Spleen (tissue), 11 donors: Measurements from ENCODE around the gene PNCK. TPM values are rescaled to one million over a fixed set of nuclear protein-coding genes. Genes with fewer than 3 reads are reported as not detected.
A peak's percentile ranks its signal among the peaks of the same experiment; 100 is the strongest.

ENCODE experiments used
- DNase-seq: peaks from one replicate; pipeline ENCODE4 v3.0.0-alpha.2; 2020
- H3K27ac ChIP-seq, 8 donors: fragments of 200-600 bp; sonication (generic) in 7 of 8; 1 replicate in 4 of 8; 2 replicates in 4 of 8; pipeline versions ENCODE4 v1.5.0 to v1.8.0; 2016 to 2021; ENCODE audit warnings: inconsistent platforms in 4 of 8, mild to moderate bottlenecking in 4 of 8, moderate library complexity in 1 of 8
- H3K27me3 ChIP-seq, 7 donors: fragments of 200-600 bp; sonication (generic) in 6 of 7; replicated peaks in 1 of 7; 1 replicate in 4 of 7; 2 replicates in 3 of 7; pipeline versions ENCODE4 v1.5.0 to v1.8.0; 2016 to 2021; ENCODE audit warnings: inconsistent platforms in 3 of 7, mild to moderate bottlenecking in 1 of 7
- H3K36me3 ChIP-seq, 6 donors: fragments of 200-600 bp; sonication (generic) in 5 of 6; 1 replicate in 4 of 6; 2 replicates in 2 of 6; pipeline versions ENCODE4 v1.5.0 to v1.8.0; 2016 to 2021; ENCODE audit warnings: inconsistent platforms in 2 of 6
- H3K4me1 ChIP-seq, 6 donors: fragments of 200-600 bp; sonication (generic) in 5 of 6; 1 replicate in 3 of 6; 2 replicates in 3 of 6; pipeline versions ENCODE4 v1.5.0 to v1.8.0; 2016 to 2021; ENCODE audit warnings: inconsistent platforms in 3 of 6
- H3K4me3 ChIP-seq, 8 donors: fragments of 200-600 bp; sonication (generic) in 7 of 8; 1 replicate in 4 of 8; 2 replicates in 4 of 8; pipeline versions ENCODE4 v1.5.0 to v1.8.0; 2016 to 2021; ENCODE audit warnings: inconsistent platforms in 4 of 8, mild to moderate bottlenecking in 4 of 8, moderate library complexity in 2 of 8
- H3K9me3 ChIP-seq, 8 donors: fragments of 200-600 bp; sonication (generic) in 7 of 8; 1 replicate in 4 of 8; 2 replicates in 4 of 8; pipeline versions ENCODE4 v1.5.0 to v1.8.0; 2016 to 2021; ENCODE audit warnings: inconsistent platforms in 4 of 8
- CTCF ChIP-seq, 11 experiments: fragments of 200-600 bp in 7 of 11; fragments of 450-650 bp in 4 of 11; sonication (generic) in 4 of 11; IDR thresholded peaks in 8 of 11; conservative IDR thresholded peaks in 3 of 11; 1 replicate in 7 of 11; 2 replicates in 4 of 11; pipeline versions ENCODE4 v1.4.0 to v1.8.0; 2016 to 2021; ENCODE audit warnings: antibody characterized with exemption in 11 of 11, inconsistent platforms in 4 of 11, mild to moderate bottlenecking in 1 of 11
- POLR2A ChIP-seq, 3 donors: fragments of 450-650 bp; IDR thresholded peaks; one replicate each; pipeline ENCODE4 v1.5.1; 2017; ENCODE audit warnings: antibody characterized with exemption in 3 of 3, mild to moderate bottlenecking in 1 of 3
- POLR2AphosphoS5 ChIP-seq, 3 donors: sonication (generic); formaldehyde crosslinking; IDR thresholded peaks; one replicate each; pipeline ENCODE4 v1.5.1; 2017; ENCODE audit warnings: antibody characterized with exemption in 3 of 3
- WGBS, 5 donors: extraction: QIAGEN DNeasy Blood & Tissue Kit in 3 of 5; methylation state at CpG; one replicate each; pipeline versions ENCODE4 v1.1.5 to v1.1.7; 2013 to 2018; 5-methylcytosine and 5-hydroxymethylcytosine counted together
- intact Hi-C: fragments of 100-400 bp; cut with DNase I; formaldehyde crosslinking; loops from one replicate; pipeline ENCODE4 v1.15.0; 2023; ENCODE audit warnings: low total_unique reads
- polyA plus RNA-seq, 3 donors: library from polyadenylated mRNA; stranded (reverse); fragments of 200-250 nt; gene quantifications; one replicate each; pipeline ENCODE4 v1.2.1, GENCODE V29; 2013
- total RNA-seq, 7 donors: library from RNA; depleted of rRNA in 3 of 7; stranded (reverse); fragments of >200 nt in 3 of 7; fragmentation: NEBNext Ultra II Directional in 4 of 7; extraction: Animal tissue kit (Norgen Biotek cat#: 25700) in 4 of 7; gene quantifications; one replicate each; pipeline versions ENCODE4 v1.1.0 to v1.2.1, GENCODE V29; 2016 to 2021
- donor health status: healthy with polysubstance abuse.
- donor health status: DM: no; HTN: no; CAD: no; lungs with moderate emphysema.
- donor health status: DM: no; HTN: no; CAD: no.
- donor health status: Bipolar disorder and iron deficiency.
- donor health status: healthy.
- donor health status: DM: no; HTN: no; CAD: no.
- donor health status: DM: yes; HTN: yes; CAD: no.

PNCK gene
- total and polyA plus RNA-seq, 10 donors = 0.18 to 1.2 (median 0.54) TPM; not detected in 4

- no peak for DNase-seq
- Histone ChIP-seq H3K4me1 (peaks cover 0 to 3% (median 1%) of the 10 kb centered on the region in 6 donors), H3K27ac (no peak overlapping the region), H3K4me3 (no peak overlapping the region), H3K9me3 (peaks cover 0 to 16% (median 0%) of the 10 kb centered on the region in 8 donors), H3K36me3 (no peaks in the 10 kb centered on the region), H3K27me3 (peaks cover 0 to 16% (median 3%) of the 10 kb centered on the region in 7 donors)
- no peak for TF ChIP-seq POLR2A (IDR thresholded peaks at IDR 0.05)
- no peak for TF ChIP-seq CTCF (IDR thresholded peaks at IDR 0.05 in 8 of 11, conservative IDR thresholded peaks at IDR 0.05 in 3 of 11)
- TF ChIP-seq POLR2AphosphoS5 (IDR thresholded peaks at IDR 0.05) = no peak
- WGBS, 5 donors = 81 to 92% (median 84%) methylated on average over 9 of the region's 9 CpGs
- intact Hi-C loops = no loop called here
These were observed 16.5 kb downstream of the PNCK start for GRCh38 chrX:153657161-153657560.

GRCh38 chrX:153653556-153653955, 20.1 kb downstream of the PNCK start:
- no peaks in the 10 kb centered on the region for H3K36me3 ChIP-seq
- intact Hi-C loops = no loop called here
- H3K9me3 ChIP-seq = peaks cover 0 to 15% (median 0%) of the 10 kb centered on the region in 8 donors
- TF ChIP-seq CTCF (IDR thresholded peaks at IDR 0.05 in 8 of 11, conservative IDR thresholded peaks at IDR 0.05 in 3 of 11) (no peak), POLR2AphosphoS5 (IDR thresholded peaks at IDR 0.05) (no peak), POLR2A (IDR thresholded peaks at IDR 0.05) (no peak)
- no peak overlapping the region for H3K4me3 ChIP-seq
- peaks cover 0 to 24% (median 8%) of the 10 kb centered on the region in 7 donors for H3K27me3 ChIP-seq
- H3K4me1 ChIP-seq = no peaks in the 10 kb centered on the region
- WGBS, 5 donors = 75 to 100% (median 91%) methylated on average over 2 of the region's 2 CpGs
- DNase-seq = no peak
- H3K27ac ChIP-seq = no peak overlapping the region

GRCh38 chrX:153651540-153652079, 22.0 kb downstream of the PNCK start:
- H3K9me3 ChIP-seq = peaks cover 0 to 15% (median 0%) of the 10 kb centered on the region in 8 donors
- peak; percentile 43 for DNase-seq
- intact Hi-C loops = no loop called here
- peaks cover 0 to 35% (median 27%) of the 10 kb centered on the region in 7 donors for H3K27me3 ChIP-seq
- no peak overlapping the region for H3K27ac ChIP-seq
- no peak overlapping the region for H3K4me3 ChIP-seq
- WGBS, 5 donors = 77 to 87% (median 82%) methylated on average over 9 of the region's 9 CpGs; no CpG with 5 or more reads in 1 of the 5 donors
- peaks cover 0 to 14% (median 11%) of the 10 kb centered on the region in 6 donors for H3K4me1 ChIP-seq
- H3K36me3 ChIP-seq = no peaks in the 10 kb centered on the region
- TF ChIP-seq POLR2A (IDR thresholded peaks at IDR 0.05) = no peak
- peak in 1 of 11 experiments; percentile 14 for TF ChIP-seq CTCF (IDR thresholded peaks at IDR 0.05 in 8 of 11, conservative IDR thresholded peaks at IDR 0.05 in 3 of 11)

- no peak overlapping the region for H3K27ac ChIP-seq
- intact Hi-C loops = no loop called here
- peak; percentile 48 for DNase-seq
- H3K36me3 ChIP-seq = no peaks in the 10 kb centered on the region
- H3K27me3 ChIP-seq = peaks cover 0 to 41% (median 34%) of the 10 kb centered on the region in 7 donors
- peaks cover 0 to 15% (median 0%) of the 10 kb centered on the region in 8 donors for H3K9me3 ChIP-seq
- H3K4me3 ChIP-seq = no peak overlapping the region
- peaks cover 0 to 16% (median 12%) of the 10 kb centered on the region in 6 donors for H3K4me1 ChIP-seq
- TF ChIP-seq POLR2AphosphoS5 (IDR thresholded peaks at IDR 0.05) (no peak), POLR2A (IDR thresholded peaks at IDR 0.05) (no peak), CTCF (IDR thresholded peaks at IDR 0.05 in 8 of 11, conservative IDR thresholded peaks at IDR 0.05 in 3 of 11) (no peak)
- 90 to 96% (median 95%) methylated on average over 12 to 13 of the region's 13 CpGs for WGBS, 5 donors
These were observed 22.7 kb downstream of the PNCK start for GRCh38 chrX:153650959-153651358.
